ENCODE measurements around the gene SCD. TPM values are rescaled to one million over a fixed set of nuclear protein-coding genes. Genes with fewer than 3 reads are reported as not detected.
A peak's percentile ranks its signal among the peaks of the same experiment; 100 is the strongest.

The SCD gene
- total RNA-seq, 1 experiment from 2014 or later = 518 TPM

DNA sequence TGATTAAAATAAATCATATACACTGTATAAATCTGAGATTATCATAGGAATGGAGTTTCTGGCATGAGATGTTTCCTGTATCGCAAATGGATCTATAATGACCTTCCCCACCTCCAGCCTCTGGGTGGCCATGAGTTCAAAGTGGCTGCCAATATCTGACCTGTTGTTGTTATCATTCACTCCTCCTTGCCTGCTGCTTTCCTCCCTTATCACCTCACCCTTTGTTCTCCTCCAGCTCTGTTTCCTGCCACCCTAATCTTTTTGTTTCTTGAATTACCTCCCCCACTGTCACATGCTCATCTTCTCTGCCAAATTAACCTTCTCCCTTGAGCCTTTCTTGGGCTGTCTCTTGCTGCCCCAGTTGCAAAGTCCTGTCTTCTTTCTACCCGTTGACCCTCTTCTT is 12.0 kb downstream of the SCD start:
- Histone ChIP-seq H2AFZ (no peak overlapping the region), H3K4me1 (replicated peaks; ENCODE audit: insufficient read depth) (peaks cover 18% of the 10 kb centered on the region)

DNA sequence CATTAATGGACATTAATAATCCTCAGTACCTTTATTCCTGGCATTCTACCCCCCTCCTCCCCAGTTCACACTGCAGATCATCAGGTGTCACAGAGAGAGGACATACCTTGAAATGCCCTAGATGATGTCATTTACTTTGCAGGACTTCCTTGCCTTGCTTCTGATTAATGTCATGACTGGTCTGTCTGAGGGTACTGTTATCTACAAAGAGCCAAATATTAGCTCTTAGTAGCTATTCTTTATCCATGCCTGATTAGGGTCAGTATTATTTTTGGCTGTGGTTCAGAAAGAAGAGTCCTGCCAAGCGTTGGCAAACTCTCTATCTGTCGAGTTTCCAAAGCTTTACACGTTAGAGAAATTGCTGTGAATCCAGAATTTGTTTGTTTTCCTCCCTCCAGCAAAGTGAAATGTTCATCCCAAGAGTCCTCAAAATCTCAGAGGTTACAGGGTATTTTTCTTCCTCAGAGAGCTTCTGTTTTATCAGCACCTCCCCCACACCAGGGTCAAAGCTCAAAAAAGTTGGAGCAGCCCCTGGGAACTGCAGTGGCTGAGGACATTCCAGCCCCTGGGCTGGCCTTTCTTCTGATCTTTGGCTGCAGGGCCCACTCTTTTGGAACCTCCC is 12.6 kb downstream of the SCD start:
- no peaks in the 10 kb centered on the region for H3K9me2 ChIP-seq (ENCODE audit: insufficient read depth)
- peaks cover 24% of the 10 kb centered on the region for H3K4me1 ChIP-seq (replicated peaks; ENCODE audit: insufficient read depth)
- no peak for TF ChIP-seq EZH2 (IDR thresholded peaks at IDR 0.05; ENCODE audit: low read depth)
- TF ChIP-seq, protein P1, sequence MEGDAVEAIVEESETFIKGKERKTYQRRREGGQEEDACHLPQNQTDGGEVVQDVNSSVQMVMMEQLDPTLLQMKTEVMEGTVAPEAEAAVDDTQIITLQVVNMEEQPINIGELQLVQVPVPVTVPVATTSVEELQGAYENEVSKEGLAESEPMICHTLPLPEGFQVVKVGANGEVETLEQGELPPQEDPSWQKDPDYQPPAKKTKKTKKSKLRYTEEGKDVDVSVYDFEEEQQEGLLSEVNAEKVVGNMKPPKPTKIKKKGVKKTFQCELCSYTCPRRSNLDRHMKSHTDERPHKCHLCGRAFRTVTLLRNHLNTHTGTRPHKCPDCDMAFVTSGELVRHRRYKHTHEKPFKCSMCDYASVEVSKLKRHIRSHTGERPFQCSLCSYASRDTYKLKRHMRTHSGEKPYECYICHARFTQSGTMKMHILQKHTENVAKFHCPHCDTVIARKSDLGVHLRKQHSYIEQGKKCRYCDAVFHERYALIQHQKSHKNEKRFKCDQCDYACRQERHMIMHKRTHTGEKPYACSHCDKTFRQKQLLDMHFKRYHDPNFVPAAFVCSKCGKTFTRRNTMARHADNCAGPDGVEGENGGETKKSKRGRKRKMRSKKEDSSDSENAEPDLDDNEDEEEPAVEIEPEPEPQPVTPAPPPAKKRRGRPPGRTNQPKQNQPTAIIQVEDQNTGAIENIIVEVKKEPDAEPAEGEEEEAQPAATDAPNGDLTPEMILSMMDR (conservative IDR thresholded peaks at IDR 0.05) = no peak
- BruUV-seq (replicated peaks) = no TSS peak
- intact Hi-C loops (cut with micrococcal nuclease; ENCODE audit: unreplicated experiment) = no loop called here
- H3K79me2 ChIP-seq (ENCODE audit: low read depth) = peaks cover 15% of the 10 kb centered on the region; the same call in 1 of the 2 replicates
- no peak overlapping the region for H3K4me2 ChIP-seq
- H3K4me3 ChIP-seq = no peak overlapping the region
- no peak overlapping the region for H2AFZ ChIP-seq
- no peaks in the 10 kb centered on the region for H3K9me3 ChIP-seq (ENCODE audit: insufficient read depth, low read depth)
- no peaks in the 10 kb centered on the region for H4K20me1 ChIP-seq (ENCODE audit: insufficient read depth)
- CTCF ChIA-PET = interaction anchor here (0.6 kb wide), 1 partner anchor 600 kb away, joined by 4 read pairs; no protein-coding TSS in a partner anchor
- POLR2A ChIA-PET (ENCODE audit: unreplicated experiment) = interaction anchor here (0.5 kb wide), 1 partner anchor 14 kb away, joined by 4 read pairs; no protein-coding TSS in a partner anchor
- H3K27me3 ChIP-seq (ENCODE audit: insufficient read depth, low read depth) = no peaks in the 10 kb centered on the region
- DNase-seq = no peak
- H3K27ac ChIP-seq = 0 out of 2 replicates have a peak overlapping the region, but pooled peaks have one; percentile 6
- H3K36me3 ChIP-seq (ENCODE audit: low read depth) = peaks cover 29% of the 10 kb centered on the region
- peaks cover 68% of the 10 kb centered on the region for H3F3A ChIP-seq (ENCODE audit: insufficient read depth, low read depth)

More for the DNA sequence above, 12.0 kb downstream of the SCD start:
- Histone ChIP-seq H3K27ac (0 out of 2 replicates have a peak overlapping the region, but pooled peaks have one; percentile 6), H4K20me1 (ENCODE audit: insufficient read depth) (no peaks in the 10 kb centered on the region), H3K4me2 (no peak overlapping the region), H3K4me3 (no peak overlapping the region), H3K9me3 (ENCODE audit: insufficient read depth, low read depth) (no peaks in the 10 kb centered on the region), H3K36me3 (ENCODE audit: low read depth) (peaks cover 34% of the 10 kb centered on the region), H3K79me2 (ENCODE audit: low read depth) (peaks cover 21% of the 10 kb centered on the region; the same call in 1 of the 2 replicates), H3F3A (ENCODE audit: insufficient read depth, low read depth) (peaks cover 63% of the 10 kb centered on the region), H3K9me2 (ENCODE audit: insufficient read depth) (no peaks in the 10 kb centered on the region), H3K27me3 (ENCODE audit: insufficient read depth, low read depth) (no peaks in the 10 kb centered on the region)
- CTCF ChIA-PET = no interaction called here
- no peak for DNase-seq
- POLR2A ChIA-PET (ENCODE audit: unreplicated experiment) = interaction anchor here (0.6 kb wide), 1 partner anchor 486 kb away, joined by 15 read pairs; no protein-coding TSS in a partner anchor
- no TSS peak for BruUV-seq (replicated peaks)
- intact Hi-C loops (cut with micrococcal nuclease; ENCODE audit: unreplicated experiment) = no loop called here
- TF ChIP-seq, protein P1 (conservative IDR thresholded peaks at IDR 0.05) = no peak
- no peak for TF ChIP-seq EZH2 (IDR thresholded peaks at IDR 0.05; ENCODE audit: low read depth)

DNA sequence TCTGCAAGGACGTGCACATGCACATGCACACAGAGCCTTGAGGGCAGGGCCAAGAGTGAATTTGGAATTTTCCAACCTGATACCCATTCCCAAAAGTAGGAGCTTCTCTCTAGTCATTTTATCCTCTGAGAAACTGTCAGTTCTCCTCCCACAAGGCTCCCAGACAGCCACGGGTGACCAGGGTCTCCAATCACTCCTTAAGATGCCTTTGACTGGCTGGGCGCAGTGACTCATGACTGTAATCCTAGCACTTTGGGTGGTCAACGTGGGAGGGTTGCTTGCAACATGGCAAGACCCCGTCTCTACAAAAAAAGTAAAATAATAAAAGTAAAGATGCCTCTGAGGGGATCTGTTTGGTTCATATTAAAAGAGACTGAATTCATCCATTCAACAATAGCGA is 13.2 kb downstream of the SCD start:
- TF ChIP-seq, protein P1 (conservative IDR thresholded peaks at IDR 0.05) = no peak
- TF ChIP-seq EZH2 (IDR thresholded peaks at IDR 0.05; ENCODE audit: low read depth) = no peak
- H4K20me1 ChIP-seq (ENCODE audit: insufficient read depth) = no peaks in the 10 kb centered on the region
- intact Hi-C loops (cut with micrococcal nuclease; ENCODE audit: unreplicated experiment) = no loop called here
- no peak for DNase-seq
- no peak overlapping the region for H3K4me2 ChIP-seq
- no peak overlapping the region for H2AFZ ChIP-seq
- no peaks in the 10 kb centered on the region for H3K9me2 ChIP-seq (ENCODE audit: insufficient read depth)
- peaks cover 62% of the 10 kb centered on the region for H3F3A ChIP-seq (ENCODE audit: insufficient read depth, low read depth)
- no peaks in the 10 kb centered on the region for H3K9me3 ChIP-seq (ENCODE audit: insufficient read depth, low read depth)
- CTCF ChIA-PET = interaction anchor here (0.6 kb wide), 1 partner anchor 599 kb away, joined by 4 read pairs; no protein-coding TSS in a partner anchor
- H3K4me1 ChIP-seq (replicated peaks; ENCODE audit: insufficient read depth) = peaks cover 28% of the 10 kb centered on the region
- H3K4me3 ChIP-seq = no peak overlapping the region
- POLR2A ChIA-PET (ENCODE audit: unreplicated experiment) = interaction anchor here (0.5 to 0.6 kb wide), 2 partner anchors 13 to 175 kb away, joined by 3 to 4 read pairs; partner anchors contain the start of gene HIF1AN
- no peak overlapping the region for H3K27ac ChIP-seq
- no TSS peak for BruUV-seq (replicated peaks)
- H3K79me2 ChIP-seq (ENCODE audit: low read depth) = 0 out of 2 replicates have a peak, but pooled peaks cover 9% of the 10 kb centered on the region
- H3K36me3 ChIP-seq (ENCODE audit: low read depth) = peaks cover 23% of the 10 kb centered on the region
- H3K27me3 ChIP-seq (ENCODE audit: insufficient read depth, low read depth) = no peaks in the 10 kb centered on the region

Data from PC-9 (cell line).